Measurements from ENCODE around the gene CD52.
"Not testable (repeated sequence)": the region's sequence is repeated elsewhere in the genome, so short reads cannot be mapped to it uniquely, and the experiment has no call there.

Gene CD52

GRCh38 chr1:26302733-26303405 is 14.9 kb upstream of the CD52 start:
- DNase-seq, result no peak

DNA sequence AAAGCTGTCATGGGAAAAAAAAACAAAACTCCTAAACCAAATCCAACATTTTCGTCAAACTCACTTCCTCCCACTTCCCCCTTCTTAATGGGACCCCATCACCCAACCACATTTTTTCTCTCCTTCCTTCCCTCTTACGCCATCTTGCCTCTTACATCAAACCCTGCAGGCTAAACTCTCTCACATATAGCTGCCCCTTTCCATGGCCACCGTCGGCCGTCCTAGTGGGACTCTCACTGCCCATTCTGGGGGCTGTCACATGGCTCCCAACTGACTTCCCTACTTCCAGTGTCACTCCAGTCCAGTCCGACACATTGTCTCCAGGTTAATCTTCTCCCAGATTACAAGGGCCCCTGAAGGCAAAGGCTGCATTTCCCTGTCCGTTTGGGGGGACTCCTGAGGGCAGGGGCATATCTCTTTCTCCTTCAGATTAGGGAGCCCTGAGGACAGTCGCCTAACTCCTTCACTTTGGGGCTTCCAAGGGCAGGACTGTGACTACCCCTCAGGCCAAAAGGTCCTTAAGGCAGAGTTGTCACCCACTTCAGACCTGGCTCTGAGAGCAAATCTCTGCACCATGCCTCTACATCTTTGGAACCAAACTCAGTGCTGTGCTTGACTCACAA is 12.0 kb upstream of the CD52 start:
- no peak for DNase-seq

- peak; percentile 91 to 96 for DNase-seq
Observed at GRCh38 chr1:26306290-26307229, 11.2 kb upstream of the CD52 start, which contains the start of gene UBXN11. UBXN11 (minus strand) TSS chr1:26306636; CDS start chr1:26302883, 3,753 bp downstream.

- DNase-seq, result no peak
Observed at GRCh38 chr1:26307363-26307781, 10.4 kb upstream of the CD52 start.

GRCh38 chr1:26307966-26308899 is 9.5 kb upstream of the CD52 start:
- not testable (repeated sequence) for DNase-seq

DNA sequence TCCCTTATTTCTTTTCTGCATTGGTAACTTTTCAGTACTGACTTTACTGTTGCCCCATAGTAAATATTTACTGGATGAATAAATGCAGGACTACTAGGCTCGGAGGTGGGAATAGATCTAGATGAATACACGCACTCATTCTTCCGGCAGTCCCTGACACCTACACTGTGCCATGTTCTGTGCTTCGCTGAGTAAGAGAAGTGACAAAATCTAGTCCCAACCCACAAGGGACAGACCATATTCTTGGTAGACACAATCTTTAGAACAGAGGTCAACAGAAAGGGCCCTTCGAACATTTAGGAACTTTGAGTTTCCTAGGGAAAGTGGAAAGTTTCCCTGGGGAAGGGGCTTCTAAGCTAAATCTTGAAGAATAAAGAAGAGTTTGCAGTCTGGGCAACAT is 3.3 kb upstream of the CD52 start:
- DNase-seq, result no peak

- DNase-seq, result no peak
Observed at GRCh38 chr1:26315874-26316850, 1.6 kb upstream of the CD52 start.

DNA sequence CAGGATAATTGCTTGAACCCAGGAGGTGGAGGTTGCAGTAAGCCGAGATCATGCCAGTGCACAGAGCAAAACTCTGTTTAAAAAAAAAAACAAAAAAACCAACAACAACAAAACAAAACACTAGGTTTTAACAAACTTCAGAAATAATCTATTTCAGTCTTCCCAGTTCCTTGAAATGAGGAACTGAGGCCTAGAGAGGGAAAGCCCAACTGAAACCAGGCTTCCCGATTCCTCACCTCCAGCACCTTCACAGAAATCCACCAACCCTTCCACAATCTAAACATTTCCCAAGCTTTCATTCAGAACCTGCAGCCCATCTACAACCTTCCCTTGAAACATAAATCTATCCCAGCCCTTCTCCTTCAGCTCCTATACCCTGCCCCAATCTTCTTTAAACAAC is 612 bp upstream of the CD52 start:
- DNase-seq, result no peak

- DNase-seq, result no peak
Observed at GRCh38 chr1:26318338-26319064, 743 bp downstream of the CD52 start.

GRCh38 chr1:26320896-26321295 is 3.1 kb downstream of the CD52 start:
- DNase-seq, result no peak

GRCh38 chr1:26321315-26322041 is 3.7 kb downstream of the CD52 start:
- peak; percentile 51 to 59 for DNase-seq

DNA sequence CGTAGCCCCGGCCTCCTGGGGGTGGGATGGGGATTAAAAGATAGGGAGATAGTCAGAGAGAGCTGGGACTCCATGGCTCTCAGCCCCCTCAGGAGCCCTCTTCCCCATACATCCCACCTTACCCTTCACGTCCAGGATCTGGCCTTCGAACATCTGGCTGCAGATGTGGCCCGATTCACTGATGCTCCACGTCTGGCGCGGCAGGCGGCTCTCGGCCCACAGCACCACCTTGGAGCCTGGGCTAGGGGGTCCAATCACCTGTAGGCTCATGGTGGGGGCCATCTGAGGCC is 4.2 kb downstream of the CD52 start:
- no peak for DNase-seq

DNA sequence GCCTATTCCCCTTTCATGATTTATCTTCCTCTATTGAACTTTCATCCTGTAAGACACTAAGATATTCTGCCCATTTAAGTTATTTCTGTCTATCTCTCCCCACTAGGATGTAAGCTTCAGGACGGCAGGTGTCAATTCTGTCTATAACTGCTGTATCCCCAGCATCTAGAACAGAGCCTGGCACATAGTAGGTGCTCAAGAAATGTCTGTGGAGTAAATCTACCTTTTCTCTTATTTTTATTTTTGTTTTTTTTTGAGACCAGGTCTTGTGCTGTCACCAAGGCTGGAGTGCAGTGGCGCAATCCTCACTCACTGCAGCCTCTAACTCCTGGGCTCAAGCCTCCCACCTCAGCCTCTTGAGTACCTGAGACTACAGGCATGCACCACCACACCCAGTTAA is 5.6 kb downstream of the CD52 start:
- no peak for DNase-seq

GRCh38 chr1:26324550-26324949 is 6.8 kb downstream of the CD52 start:
- no peak for DNase-seq

- DNase-seq, result peak; percentile 38 to 82
Observed at GRCh38 chr1:26327956-26328362, 10.2 kb downstream of the CD52 start.

GRCh38 chr1:26328597-26328996 is 10.8 kb downstream of the CD52 start:
- no peak for DNase-seq

DNA sequence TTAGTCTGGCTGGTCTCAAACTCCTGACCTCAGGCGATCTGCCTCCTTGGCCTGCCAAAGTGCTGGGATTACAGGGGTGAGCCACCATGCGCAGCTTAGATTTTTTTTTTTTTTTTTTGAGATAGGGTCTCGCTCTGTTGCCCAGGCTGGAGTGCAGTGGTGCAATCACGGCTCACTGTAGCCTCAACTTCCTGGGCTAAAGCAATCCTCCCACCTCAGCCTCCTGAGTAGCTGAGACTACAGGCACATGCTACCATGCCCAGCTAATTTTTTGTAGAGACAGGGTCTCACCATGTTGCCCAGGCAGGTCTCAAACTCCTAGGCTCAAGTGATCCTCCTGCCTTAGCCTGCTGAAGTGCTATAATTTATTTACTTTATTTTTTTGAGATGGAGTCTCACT is 11.6 kb downstream of the CD52 start:
- not testable (repeated sequence) for DNase-seq

- no peak for DNase-seq
Observed at GRCh38 chr1:26330276-26330675, 12.5 kb downstream of the CD52 start.

DNA sequence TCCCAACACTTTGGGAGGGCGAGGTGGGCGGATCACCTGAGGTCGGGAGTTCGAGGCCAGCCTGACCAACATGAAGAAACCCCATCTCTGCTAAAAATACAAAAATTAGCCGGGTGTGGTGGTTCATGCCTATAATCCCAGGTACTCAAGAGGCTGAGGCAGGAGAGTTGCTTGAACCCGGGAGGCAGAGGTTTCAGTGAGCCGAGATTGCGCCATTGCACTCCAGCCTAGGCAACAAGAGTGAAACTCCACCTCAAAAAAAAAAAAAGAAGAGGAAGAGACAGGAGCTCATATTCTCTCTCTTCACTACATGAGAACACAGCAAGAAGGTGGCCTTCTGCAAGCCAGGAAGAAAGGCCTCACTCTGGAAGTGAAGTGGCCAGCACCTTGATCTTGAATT is 15.6 kb downstream of the CD52 start:
- DNase-seq, result not testable (repeated sequence)
